Retinal pigment epithelial cell (primary cell): Measurements from ENCODE around the gene FRMD4A.
A peak's percentile ranks its signal among the peaks of the same experiment; 100 is the strongest.

Experiments
- DNase-seq: peaks from one replicate; pipeline ENCODE4 v3.0.0-alpha.2; 2010; ENCODE audit warnings: low read depth
- H3K4me3 ChIP-seq: 2 replicates; pipeline ENCODE4 v1.5.1; 2011; ENCODE audit warnings: mild to moderate bottlenecking, low read length, control low read depth, moderate library complexity
- TF ChIP-seq, protein P1 (sequence below): conservative IDR thresholded peaks from 2 replicates; pipeline ENCODE4 v1.5.1; 2011; ENCODE audit warnings: low read depth, low read length, control low read depth, inconsistent platforms

Gene FRMD4A

DNA sequence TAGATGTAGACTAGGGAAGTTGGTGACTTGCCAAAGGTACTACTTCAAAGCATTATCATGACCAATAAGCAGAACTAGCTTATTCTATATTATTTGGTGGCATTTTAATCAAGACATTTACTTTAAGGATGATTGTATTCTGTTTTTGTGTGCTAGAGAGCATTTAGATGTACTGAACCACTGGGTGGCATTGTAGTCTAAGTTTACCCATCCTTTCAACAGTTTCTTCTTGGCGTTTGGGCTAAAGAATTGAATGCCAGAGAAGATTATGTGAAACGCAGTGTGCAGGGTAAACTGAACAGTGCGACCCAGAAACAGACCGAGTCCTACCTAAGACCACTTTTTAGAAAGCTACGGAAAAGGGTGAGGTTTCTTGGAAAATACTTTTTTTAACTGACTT lies 717.2 kb downstream of the FRMD4A start:
- peak; percentile 52 for DNase-seq
- TF ChIP-seq, protein P1, sequence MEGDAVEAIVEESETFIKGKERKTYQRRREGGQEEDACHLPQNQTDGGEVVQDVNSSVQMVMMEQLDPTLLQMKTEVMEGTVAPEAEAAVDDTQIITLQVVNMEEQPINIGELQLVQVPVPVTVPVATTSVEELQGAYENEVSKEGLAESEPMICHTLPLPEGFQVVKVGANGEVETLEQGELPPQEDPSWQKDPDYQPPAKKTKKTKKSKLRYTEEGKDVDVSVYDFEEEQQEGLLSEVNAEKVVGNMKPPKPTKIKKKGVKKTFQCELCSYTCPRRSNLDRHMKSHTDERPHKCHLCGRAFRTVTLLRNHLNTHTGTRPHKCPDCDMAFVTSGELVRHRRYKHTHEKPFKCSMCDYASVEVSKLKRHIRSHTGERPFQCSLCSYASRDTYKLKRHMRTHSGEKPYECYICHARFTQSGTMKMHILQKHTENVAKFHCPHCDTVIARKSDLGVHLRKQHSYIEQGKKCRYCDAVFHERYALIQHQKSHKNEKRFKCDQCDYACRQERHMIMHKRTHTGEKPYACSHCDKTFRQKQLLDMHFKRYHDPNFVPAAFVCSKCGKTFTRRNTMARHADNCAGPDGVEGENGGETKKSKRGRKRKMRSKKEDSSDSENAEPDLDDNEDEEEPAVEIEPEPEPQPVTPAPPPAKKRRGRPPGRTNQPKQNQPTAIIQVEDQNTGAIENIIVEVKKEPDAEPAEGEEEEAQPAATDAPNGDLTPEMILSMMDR, result peak; percentile 62

DNA sequence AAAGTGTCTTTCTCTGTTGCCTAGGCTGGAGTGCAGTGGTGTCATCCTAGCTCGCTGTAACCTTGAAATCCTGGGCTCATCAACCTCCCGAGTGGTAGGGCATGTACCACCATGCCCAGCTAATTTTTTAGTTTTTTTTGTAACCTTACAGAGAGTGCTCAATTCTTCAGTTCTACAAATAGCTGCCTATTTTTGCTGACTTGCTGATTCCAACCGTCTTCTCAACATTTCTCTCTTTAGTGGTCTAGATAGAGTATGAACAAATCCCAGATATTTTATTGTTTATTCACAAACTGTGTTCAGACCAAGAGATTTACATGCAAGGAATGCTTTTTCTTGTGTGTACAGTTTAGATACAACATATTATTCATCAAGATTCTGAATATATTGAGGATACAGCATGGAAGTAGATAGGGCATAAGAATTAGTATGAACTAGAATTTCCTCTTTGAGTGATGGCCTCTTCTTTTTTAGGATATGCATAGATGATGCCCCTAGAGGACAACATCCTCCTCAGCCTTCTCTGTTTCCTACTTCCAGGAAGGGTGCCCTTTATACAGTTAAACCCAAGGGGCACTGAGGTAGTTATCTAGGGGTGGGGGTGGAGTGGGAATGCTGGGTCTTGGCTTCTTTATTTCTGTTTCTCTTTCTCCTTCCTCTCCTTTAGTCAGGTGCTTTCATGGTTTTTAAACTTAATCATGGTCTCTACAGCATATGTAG lies 717.9 kb downstream of the FRMD4A start:
- DNase-seq, result no peak
- TF ChIP-seq, protein P1, result peak; percentile 12
- H3K4me3 ChIP-seq, result no peak overlapping the region

More for the DNA sequence above, 717.2 kb downstream of the FRMD4A start:
- no peak overlapping the region for H3K4me3 ChIP-seq

DNA sequence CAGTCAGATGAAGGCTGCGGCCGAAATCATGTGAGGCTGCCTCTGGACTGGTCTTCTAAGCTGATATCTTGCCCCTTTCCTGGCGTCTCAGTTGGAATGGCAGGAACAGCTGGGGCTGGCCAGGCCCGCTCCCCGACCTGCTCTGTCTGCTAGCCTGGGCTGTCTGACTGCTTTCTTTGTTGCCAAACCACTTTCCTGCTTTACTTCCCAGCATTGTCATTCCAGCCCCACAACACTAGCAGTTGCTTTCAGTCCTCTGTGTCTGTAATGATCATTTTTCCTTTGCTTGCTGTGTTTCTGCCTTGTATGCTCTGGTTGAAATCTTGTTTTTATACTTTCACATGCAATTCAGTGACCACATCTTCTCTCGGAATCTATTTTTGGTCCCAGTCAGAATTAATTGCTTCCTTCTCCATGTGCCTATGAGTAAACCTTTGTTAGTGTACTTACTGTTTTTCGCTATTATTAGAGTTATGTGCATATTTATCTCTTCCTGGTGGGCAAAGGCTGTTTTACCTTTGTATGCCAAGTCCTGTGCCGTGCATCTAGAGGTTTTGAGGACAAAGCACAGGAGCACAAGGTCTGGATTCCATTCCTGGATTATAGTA lies 722.4 kb downstream of the FRMD4A start:
- no peak for DNase-seq
- TF ChIP-seq, protein P1, result no peak
- H3K4me3 ChIP-seq, result no peak overlapping the region

DNA sequence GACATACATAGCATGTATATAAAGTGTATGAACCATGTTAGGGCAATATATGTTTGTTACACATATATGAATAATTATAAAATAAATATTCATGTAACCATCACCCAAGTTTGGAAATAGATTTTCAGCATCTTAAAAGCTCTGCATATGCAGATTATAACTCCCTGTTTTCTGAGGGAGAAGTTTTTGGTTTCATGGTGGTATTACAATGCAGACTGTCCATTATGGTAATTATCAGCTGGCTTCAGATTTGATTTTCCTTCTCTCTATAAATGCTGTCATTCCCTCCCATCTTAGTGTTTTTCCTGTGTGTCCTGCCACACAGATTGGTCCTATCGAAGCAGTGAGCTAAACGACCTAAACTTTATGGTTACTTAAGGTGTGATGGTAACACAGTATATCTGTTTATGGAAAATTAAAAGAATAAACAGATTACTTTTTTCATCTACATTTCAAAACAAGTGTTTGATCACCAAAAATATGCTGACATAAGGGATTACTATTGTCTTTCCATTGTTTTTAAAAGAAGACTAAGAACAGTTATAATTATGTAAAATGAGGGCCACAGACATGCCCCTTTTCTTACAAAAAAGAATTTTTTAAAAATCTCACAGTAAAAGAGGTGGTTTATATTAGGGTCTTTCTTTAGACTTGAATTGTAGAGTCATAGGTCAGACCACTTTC lies 726.2 kb downstream of the FRMD4A start:
- DNase-seq, result no peak
- TF ChIP-seq, protein P1, result no peak
- no peak overlapping the region for H3K4me3 ChIP-seq

DNA sequence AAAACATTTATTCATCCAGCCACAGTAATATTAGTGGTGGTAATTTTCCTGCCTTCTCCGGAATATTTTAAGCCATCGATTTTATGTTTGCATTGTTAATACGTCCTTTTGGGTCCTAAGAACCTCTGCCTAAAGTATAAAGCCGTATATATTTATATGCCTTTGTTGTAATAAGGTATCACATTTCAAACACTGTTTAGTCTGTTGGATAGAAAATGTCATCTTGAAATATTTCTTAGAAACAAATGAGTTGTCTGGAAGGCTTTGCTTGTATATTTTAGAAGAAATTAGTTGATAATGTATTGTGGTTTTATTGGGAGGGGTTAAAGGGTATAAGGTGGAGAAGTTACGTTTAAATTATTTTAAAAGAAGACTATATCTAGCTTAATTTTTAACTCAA lies 732.8 kb downstream of the FRMD4A start:
- no peak overlapping the region for H3K4me3 ChIP-seq
- no peak for DNase-seq
- TF ChIP-seq, protein P1, result no peak

DNA sequence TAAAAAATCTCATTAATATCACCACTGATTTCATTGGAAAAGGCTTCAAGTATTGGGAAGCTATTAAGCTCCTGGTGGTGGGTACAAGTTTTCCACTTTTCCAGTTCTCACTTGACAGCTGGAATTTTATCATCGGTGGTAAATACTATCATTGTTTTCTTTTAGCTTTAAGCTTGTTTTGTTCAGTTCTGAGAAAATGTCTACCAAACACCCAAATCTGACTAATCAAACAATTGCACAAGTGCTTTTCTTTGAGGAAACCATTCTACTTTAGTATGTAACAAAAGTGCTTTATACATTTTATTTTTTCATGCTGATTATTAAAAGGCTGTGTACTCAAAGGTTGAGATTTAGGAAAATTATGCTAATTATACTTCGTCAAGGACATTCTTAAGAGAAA lies 736.1 kb downstream of the FRMD4A start:
- no peak for DNase-seq
- no peak overlapping the region for H3K4me3 ChIP-seq
- TF ChIP-seq, protein P1, result no peak
